ENCODE data around the gene PPP2R1A.
"Not testable (repeated sequence)": the region's sequence is repeated elsewhere in the genome, so short reads cannot be mapped to it uniquely, and the experiment has no call there.

The PPP2R1A gene

DNA sequence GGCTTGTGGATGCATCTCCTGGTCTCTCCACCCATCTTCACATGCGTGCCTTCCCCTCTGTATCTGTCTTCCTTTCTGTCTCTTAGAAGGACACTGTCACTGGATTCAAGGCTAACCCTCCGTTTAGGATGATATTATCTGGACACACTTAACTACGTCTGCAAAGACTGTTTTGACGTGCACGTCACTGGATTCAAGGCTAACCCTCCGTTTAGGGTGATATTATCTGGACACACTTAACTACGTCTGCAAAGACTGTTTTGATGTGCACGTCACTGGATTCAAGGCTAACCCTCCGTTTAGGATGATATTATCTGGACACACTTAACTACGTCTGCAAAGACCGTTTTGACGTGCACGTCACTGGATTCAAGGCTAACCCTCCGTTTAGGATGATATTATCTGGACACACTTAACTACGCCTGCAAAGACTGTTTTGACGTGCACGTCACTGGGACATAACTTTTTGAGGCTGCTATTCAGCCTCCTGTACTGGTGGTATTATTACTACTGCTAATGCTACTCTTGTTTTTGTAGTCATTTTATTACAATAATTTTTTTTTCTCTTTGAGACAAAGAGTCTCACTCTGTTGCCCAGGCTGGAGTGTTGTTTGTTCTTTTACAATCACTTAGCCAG is 11.0 kb downstream of the PPP2R1A start:
- DNase-seq (ENCODE audit: low read depth) = not testable (repeated sequence)

DNA sequence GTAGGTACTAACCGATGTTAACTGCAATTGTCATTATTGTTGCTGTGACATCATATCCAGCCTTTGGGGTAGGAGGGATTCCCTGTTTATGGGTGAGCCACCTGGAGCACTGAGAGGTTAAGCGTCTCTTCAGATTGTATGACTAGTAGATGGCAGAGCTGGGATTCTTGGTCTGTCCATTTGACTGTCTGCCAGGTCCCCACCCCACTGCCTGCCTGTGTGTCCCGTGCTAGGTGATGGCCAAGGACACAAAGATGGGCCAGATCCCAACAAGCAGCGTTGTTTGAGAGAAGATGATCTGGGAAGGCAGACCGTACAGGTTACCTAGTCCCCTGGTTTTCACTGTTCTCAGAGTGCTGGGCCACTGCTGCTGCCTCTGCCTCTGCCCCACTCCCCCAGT is 16.6 kb downstream of the PPP2R1A start:
- no peak for DNase-seq (ENCODE audit: low read depth)

DNA sequence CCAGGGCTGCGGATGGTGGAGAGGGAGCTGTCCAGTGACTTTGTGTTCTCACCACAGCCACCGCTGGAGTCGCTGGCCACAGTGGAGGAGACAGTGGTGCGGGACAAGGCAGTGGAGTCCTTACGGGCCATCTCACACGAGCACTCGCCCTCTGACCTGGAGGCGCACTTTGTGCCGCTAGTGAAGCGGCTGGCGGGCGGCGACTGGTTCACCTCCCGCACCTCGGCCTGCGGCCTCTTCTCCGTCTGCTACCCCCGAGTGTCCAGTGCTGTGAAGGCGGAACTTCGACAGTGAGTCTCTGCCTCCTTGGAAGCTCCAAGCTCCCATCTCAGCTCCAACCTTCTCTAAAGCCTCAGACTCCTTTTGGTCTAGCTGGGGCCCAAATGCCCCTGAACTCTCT is 21.4 kb downstream of the PPP2R1A start:
- DNase-seq (ENCODE audit: low read depth) = no peak

DNA sequence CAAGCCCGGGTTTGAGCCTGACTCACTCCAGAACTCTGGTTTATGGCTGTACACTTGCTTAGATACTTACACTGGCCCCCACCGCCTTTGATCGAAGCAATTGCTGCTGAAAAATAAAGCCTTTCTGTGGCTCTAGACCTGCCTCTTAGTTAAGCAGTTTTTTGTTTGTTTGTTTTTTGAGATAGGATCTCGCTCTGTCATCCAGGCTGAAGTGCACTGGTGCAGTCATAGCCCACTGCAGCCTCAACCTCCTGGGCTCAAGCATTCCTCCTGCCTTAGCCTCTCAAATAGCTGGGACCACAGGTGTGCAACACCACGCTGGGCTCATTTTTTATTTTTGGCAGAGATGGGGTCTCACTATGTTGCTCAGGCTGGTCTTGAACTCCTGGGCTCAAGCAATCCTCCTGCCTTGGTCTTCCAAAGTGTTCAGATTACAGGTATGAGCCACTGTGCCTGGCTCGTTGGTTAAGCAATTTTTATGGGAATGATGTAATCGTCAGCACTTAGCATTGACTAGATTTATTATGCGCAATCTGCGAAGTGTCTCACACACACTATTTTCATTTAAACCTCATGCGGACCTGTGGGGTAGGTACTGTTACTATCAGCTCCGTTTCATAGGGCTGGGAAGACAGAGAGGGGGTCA is 22.2 kb downstream of the PPP2R1A start:
- DNase-seq (ENCODE audit: low read depth) = no peak

DNA sequence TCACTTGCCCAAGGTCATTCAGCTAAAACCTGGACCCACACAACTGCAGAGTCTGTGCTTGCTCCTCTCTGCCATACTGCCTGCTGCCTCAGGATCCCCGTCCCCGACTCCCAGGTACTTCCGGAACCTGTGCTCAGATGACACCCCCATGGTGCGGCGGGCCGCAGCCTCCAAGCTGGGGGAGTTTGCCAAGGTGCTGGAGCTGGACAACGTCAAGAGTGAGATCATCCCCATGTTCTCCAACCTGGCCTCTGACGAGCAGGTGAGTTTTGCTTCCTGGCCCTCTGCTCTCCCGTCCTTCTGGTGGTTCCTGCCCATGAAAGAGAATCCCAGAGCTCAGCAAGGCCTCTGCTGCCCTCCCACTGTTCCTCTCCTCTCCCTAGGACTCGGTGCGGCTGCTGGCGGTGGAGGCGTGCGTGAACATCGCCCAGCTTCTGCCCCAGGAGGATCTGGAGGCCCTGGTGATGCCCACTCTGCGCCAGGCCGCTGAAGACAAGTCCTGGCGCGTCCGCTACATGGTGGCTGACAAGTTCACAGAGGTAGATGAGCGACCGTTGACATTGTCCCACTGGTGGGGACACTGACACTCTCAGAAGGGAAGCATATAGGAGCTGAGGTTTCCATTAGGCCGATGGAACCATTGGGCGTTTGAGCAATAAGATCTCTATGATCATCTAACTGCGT is 22.9 kb downstream of the PPP2R1A start:
- DNase-seq (ENCODE audit: low read depth) = no peak

DNA sequence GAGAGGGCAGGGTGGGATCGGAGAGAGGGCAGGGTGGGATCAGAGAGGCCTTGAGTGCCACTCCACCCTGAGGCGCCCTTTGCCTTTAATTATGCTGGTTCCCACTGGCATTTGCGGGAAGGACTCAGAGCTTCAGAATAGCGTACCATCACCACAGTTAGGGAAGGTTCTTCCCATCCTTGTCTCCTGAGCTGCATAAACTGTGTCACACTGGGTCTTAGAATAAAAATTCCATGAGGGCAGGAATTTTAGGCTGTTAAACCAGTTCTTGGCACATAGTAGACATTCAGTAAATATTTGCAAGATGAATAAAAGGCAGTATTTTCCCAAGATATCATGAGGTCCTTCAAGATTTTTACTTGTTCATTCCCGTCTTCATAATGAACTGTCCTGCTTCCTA is 24.4 kb downstream of the PPP2R1A start:
- no peak for DNase-seq (ENCODE audit: low read depth)

DNA sequence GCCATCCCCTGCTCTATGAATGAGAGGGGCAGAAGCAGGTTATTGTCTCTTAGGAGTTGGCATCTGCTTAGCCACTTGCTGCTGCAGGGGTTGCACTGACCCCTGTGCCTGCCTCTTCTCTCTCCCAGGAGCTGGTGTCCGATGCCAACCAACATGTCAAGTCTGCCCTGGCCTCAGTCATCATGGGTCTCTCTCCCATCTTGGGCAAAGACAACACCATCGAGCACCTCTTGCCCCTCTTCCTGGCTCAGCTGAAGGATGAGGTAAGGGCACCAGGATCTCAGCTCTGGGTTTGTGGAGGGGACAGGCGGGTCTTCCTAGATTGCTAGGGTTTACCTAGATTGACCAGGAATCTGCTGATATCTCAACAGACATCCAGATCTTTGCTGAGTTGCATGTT is 26.5 kb downstream of the PPP2R1A start:
- DNase-seq (ENCODE audit: low read depth) = no peak

DNA sequence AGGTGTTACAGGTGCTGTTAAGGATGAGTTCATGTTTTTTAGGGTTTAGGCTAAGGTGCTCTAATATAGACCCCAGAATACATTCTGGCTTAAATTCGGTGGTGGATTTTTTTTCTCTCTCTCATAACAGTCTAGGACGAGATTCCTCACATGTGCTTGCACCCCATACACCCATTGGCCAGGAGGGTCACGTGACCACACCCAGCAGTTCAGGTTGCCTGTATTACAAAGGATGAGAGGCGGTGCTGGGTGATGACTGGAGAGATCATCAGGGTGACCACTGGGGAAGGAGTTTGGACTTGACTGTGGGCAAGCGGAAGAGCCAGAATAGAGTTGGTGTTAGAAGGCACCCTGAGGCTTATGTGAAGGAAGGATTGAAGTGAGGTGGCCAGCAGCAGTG is 27.7 kb downstream of the PPP2R1A start:
- no peak for DNase-seq (ENCODE audit: low read depth)

DNA sequence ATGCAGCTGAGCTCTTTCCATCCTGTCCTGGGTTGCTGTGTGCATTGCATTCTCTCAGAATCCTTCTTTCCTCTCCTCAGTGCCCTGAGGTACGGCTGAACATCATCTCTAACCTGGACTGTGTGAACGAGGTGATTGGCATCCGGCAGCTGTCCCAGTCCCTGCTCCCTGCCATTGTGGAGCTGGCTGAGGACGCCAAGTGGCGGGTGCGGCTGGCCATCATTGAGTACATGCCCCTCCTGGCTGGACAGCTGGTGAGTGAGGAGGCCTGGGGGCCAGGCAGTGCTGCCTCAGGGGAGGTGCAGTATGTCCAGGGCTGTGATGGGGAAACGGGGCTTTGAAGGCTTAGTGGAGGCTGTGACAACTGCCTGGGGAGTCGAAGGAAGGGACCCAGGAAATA is 29.8 kb downstream of the PPP2R1A start:
- no peak for DNase-seq (ENCODE audit: low read depth)

DNA sequence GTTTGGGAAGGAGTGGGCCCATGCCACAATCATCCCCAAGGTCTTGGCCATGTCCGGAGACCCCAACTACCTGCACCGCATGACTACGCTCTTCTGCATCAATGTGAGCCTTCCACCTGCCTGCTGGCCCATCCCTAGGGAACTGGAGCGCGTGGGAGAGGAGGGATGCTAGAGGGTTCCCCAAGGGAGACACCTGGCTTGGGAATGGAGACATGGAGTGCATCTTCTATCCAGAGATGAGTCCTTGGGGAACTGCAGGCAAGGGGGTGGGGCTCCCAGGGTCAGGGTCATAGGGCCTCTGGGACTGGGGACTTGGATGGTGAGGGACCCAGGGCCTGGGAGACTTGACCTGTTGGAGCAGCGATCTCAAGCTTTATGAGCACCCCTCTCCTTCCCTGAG is 31.2 kb downstream of the PPP2R1A start:
- no peak for DNase-seq (ENCODE audit: low read depth)

DNA sequence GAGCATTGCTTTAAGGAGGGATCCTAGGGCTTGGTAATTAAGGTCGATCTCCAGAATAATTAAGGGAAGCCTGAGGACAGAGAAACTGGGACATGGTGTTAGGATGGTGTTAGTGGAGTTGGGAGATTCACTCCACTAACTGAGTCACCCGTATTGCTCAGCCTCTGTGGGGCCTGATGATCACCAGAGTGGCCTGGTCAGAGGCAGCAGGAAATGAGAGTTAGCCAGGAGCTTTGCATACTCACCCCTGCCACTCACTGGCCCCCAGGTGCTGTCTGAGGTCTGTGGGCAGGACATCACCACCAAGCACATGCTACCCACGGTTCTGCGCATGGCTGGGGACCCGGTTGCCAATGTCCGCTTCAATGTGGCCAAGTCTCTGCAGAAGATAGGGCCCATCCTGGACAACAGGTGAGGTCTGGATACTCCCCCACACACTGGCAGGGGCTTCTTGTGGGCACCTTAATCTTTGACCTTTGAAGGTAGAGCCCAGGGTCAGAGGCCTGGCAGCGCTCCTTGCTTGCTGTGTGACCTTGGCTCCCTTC is 32.1 kb downstream of the PPP2R1A start:
- DNase-seq (ENCODE audit: low read depth) = no peak

DNA sequence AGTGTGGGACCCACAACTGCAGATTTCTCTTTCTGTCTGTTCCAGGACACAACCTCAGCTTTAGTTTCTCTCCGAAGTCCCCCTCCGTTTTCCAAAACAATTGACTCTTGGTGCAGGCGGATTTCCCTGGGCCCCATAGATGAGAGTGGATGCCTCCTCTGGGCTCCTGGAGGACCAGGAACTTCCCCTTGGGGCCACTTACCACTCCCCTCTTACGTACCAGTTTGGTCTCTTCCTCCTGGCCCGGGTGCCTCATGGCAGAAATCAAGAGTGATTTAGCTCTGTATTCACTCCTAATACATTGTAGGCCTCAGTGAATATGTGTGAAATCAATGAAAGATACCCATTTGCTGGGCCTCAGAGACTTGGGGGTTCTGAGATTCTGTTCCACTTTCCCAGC is 34.4 kb downstream of the PPP2R1A start:
- DNase-seq (ENCODE audit: low read depth) = no peak

DNA sequence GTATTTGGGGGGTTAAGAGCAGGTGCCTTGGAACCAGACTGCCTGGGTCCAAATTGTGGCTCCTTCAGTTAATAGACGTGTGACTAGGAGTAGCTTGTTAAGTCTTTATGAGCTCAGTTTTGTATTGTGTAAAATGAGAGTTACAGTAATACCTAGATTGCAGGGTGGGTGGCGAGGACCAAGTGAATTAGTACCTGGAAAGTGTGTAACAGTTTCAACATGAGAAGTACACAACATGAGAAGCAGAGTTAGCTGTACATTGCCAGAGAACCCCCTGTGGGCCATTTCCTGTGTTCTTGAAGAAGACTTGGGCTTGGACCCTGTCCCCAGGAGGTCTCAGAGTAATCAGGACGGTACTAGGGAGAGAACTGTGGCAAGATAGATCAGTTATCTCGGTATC is 36.8 kb downstream of the PPP2R1A start:
- no peak for DNase-seq (ENCODE audit: low read depth)

DNA sequence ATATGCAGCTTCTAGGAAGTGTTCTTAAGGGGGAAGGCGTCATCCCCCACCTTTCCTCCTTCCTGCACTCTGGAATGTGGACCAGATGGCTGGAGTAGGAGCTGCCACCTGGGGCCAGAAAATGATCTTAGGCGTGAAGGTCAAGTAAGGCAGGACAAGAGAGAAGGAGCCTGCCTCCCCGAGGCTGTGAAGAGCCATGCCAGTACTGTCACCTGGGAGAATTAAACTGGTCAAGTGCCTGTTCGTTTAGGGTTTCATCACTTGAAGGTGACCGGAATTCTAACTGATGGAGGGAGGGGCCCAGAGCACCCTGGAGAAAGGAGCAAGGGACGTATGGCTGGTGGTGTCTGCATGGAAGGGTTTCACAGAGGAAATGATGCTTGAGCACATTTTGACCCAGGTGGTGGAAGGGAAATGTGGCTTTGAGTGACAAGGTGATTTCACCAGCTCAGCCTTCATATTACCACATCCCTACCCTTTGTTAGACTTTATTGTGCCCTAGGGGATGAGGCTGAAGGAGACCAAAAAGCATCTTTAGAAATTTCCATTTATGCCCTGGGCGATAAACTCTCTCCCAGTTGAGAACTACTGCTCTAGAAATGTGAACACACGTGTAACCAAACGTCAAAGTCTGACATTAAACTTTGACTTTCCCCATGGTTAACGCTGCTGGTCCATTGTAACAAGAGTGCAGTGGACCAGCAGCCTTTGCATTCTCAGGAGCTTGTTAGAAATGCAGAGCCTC is 37.5 kb downstream of the PPP2R1A start:
- no peak for DNase-seq (ENCODE audit: low read depth)

DNA sequence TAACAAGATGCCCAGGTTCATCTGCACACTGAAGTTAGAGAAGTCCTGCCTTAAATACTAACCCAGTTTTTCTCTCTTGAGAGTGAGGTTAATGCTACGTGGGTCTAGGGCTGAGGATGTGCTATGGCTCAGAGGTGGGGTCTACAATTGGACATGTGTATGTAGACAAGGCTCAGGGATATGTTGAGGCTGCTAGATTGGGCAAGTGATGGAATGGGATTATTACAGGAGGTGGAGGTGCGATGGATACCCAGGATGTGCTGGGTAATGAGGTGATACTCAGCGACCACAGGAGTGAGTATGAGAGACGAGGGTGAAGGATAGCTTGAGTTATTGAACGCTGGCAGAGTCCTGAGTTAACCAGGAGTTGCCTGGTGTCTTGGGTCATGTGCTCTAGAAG is 38.1 kb downstream of the PPP2R1A start:
- no peak for DNase-seq (ENCODE audit: low read depth)

DNA sequence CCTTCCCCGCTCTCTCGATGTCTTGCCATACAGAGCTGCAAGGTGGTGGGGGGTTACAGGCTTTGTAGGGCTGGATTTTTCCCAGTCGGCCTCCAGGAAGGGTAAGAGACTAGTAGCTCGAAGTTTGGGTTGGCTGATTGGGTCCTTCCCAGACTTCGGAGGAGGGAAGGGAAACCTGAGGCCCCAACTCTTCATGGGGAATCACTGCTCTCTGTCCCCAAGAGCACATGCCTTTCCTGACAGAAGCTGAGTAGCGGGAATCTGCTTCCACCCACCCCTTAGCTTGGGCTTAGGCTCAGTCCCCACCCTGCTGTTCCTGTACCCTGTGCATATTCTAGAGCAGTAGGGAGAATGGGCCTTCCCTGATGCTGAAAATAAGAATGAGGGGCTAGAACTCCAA is 39.7 kb downstream of the PPP2R1A start:
- no peak for DNase-seq (ENCODE audit: low read depth)

DNA sequence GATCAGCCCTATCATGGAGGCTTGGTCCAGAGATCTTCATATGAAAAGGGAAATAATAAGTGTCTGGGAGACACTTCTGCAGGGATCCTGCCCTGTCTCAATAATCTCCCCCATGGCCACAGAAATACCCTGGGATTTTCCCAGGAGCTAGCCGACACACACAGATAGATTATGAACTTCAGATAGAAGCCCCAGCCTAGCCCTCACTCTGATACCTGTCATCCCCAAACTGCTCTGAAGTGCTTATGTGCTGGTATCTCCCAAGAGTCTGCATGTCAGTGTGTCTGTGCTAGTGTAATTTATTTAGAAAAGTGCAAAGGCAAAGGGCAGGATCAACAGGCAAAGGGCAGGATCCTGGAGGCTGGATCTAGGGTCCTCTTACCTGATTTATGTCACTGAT is 40.8 kb downstream of the PPP2R1A start:
- no peak for DNase-seq (ENCODE audit: low read depth)

DNA sequence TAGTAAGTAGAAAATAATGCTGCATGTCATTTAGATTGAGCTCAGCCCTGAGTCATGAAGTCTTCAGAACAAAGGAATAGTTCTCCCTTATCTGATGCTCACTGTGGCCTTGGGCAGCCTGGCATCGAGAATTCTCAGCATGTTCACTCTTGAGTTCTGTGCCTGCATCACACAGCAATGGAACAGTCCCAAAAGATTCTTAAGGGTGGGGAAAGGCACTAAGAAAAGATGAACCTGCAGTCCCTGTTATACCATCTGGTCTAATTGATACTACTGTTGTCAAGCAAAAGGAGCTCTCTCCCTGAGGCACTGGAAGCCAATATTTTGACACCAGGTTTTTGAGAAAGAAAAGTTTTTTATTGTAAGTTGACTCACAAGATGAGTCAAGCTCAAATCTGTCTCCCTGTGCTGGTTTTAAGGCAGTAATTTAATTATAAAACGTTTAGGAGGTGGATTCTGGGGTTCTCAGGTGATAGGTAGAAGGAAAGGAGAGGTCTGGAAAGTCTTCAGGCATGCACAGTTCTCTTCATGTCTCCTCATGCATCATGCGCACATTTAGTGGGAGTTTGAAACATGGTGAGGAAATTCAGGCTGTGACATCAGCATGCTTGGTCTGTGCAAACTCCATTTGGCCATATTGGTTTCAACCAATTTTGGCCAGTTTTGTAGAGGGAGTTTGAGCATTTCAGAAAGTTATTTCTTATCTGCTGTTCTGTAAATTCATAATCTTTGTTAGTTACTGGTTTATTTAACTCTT is 41.5 kb downstream of the PPP2R1A start:
- no peak for DNase-seq (ENCODE audit: low read depth)

DNA sequence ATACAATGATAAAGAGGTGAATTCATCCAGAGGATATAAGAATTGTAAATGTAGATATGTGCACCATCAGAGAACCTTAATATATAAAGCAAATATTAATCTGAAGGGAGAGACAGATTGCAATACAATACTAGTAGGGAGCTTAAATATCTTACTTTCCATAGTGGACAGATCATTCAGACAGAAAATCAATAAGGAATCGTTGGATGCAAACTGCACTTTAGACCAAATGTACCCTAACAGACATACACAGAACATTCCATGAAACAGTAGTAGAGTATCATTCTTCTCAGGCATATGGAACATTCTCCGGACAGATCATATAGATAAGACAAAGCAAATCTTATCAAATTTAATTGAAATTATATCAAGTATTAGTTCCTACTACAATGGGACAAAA is 44.6 kb downstream of the PPP2R1A start:
- no peak for DNase-seq (ENCODE audit: low read depth)

DNA sequence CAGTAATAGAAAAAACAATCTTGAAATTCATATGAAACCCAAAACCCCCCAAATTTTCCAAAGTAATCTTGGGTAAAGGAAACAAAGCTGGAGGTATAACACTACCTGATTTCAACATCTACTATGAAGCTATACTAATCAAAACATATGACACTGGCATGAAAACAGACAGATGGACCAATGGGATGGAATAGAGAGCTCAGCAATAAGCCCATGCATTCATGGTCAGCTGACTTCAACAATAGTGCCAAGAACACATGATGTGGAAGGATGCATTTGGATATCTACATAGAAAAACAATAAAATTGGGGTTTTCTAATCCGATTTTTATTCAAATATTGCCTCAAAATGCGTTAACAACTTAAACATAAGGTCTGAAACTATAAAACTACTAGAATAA is 47.3 kb downstream of the PPP2R1A start:
- DNase-seq (ENCODE audit: low read depth) = no peak

DNA sequence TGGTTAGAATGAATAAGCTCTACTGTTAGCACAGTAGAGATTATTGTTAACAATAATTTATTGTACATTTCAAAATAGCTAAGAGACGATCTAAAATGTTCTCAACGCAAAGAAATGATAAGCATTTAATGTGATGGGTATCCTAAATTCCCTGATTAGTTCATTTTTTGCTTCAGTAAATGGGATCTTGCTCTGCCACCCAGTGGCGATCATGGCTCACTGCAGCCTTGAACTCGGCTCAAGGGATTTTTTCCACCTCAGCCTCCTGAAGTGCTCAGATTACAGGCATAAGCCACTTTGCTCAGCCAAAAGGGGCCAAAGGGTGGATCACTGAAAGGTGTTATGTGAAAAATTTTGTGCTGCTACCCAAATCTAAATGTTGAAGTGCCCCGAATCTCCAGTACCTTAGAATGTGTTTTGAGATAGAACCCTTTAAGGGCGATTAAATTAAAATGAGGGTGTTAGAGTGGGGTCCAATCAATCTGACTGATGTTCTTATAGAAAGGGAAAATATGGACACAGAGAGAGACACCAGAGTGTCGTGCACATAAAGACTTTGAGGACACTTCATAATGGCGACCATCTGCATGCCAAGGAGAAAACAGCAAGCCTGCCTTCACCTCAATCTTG is 48.0 kb downstream of the PPP2R1A start:
- DNase-seq (ENCODE audit: low read depth) = peak; percentile 24

Measured in stimulated activated CD8-positive, alpha-beta memory T cell treated with anti-CD3 and anti-CD28 coated beads, Interleukin-4, amount 100 ng/mL, for 24 hours (primary cell).